Ramos (cell line): Measurements from ENCODE around the gene ZNF784.

Experiments
- in situ Hi-C: fragments of 300-500 bp; cut with MboI; formaldehyde crosslinking; loops from one replicate; pipeline ENCODE4 v1.14.3; 2022; ENCODE audit warnings: low sequenced_read_pairs; ENCODE audit not compliant: unreplicated experiment

The ZNF784 gene

DNA sequence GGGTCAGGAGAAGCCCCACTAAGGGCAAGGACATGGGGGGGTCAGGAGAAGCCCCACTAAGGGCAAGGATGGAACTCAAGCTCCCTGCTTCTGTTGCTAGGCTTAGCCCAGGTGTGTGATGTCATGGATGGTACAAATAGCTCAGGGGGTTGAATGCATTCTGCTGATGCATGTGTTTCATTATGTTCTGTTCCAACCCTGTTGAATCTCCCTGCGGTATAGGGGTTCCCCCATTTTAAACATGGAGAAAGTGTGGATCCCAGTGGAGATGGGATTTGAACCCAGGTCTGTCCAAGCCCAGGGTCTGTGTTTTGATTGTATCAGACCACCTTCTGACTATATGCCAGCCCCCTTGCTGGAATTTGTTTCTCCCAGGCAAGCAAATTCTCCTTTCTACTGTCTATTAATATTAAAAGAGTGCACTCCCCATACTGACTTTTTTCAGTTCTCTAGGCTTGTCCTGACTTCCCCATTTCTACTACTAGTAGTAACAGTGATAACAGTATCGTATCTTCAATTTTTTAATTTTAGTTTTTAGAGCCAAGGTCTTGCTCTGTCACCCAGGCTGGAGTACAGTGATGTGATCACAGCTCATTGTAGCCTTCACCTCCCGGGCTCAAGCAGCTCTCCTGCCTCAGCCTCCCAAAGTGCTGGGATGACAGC, 12.3 kb downstream of the ZNF784 start:
- in situ Hi-C loops, result no loop called here

DNA sequence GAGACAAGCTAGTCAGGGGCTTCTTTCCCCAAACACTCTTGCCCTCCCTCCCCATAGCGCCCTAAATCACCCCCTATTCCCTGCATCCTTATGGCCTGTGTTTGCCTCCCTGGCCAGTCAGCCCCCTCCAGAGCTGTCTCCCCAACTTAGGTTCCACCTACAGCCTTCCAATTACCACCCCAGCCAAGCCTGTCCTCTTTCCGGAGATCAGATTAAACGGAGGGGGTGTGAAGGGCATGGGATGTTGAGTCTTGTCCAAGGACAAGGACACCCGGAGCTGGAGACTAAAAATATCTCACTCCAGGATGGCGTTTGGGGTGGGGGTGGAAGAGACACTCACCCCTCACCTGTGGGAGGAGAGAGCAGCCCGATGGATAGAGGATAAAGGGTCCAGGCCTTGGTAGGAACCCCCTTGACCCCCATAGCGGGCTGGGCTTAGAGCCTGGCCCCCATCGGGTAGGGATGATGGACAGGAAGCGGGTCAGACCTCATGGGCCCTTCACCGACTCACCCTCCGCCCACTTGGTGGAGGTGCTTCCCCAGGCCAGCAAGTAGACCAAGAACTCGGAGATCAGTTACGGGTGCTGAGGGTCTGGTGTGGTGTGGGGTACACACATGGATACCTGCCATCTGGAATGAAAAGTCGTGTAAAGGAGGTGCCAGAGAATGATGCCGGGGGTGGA, 12.9 kb downstream of the ZNF784 start:
- in situ Hi-C loops, result no loop called here

DNA sequence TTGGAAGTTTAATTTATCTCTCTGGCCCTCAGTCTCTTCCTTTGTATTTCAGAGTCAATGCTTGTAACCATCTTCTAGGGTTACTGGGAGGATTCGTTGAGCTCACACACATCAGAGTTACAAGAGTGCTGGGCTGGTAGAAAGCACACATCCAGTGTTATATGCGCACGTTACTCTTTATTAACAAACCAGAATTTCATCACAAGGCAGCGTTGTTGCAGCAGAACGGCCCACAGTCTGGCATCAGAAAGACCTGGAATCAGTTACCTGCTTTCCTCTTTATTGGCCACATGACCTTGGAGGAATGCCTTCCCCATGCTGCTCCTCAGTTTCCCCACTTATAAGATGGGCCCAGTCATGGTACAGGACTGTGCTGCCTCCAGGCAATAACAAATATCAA, 15.0 kb downstream of the ZNF784 start:
- in situ Hi-C loops, result no loop called here

DNA sequence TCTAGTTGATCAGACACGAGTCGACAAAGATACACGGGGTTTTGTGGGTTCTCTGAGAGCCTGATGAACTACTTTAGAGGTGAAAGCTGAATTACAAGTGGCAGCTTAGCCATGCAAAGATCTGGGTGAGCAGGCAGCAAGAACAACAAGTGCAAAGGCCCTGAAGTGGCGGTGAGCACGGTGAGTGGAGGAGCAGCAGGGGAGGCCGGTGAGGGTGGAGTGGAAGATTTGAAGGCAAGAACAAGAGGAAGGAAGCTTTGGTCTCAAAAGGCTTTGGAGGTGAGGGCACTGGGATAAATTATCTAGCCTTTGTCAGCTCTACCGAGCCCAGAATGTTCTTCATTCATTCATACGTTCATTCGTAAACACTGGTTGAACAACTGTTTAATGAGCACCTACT, 17.5 kb downstream of the ZNF784 start:
- in situ Hi-C loops, result no loop called here

DNA sequence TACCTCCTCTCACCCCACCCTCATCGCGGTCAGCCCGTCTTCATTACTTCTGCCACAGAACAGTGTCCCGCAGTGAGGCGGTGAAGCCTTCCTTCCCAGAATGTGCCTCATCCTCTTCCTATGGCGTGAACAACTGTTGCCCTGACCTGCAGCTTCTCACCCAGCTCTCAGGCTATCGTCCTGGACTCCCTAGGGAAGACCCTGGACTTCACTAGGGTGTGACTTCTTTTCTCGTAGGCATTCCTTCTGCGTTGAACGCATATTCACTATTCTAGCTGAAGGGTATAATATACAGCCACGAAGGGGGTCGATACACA, 17.9 kb downstream of the ZNF784 start:
- in situ Hi-C loops, result no loop called here

- in situ Hi-C loops, result no loop called here
These were observed 18.5 kb downstream of the ZNF784 start, which contains the start of gene ZNF865 for GRCh38 chr19:55605637-55606470. ZNF865 (plus strand) TSS chr19:55605647; CDS start chr19:55613619, 7,972 bp downstream.

- in situ Hi-C loops, result no loop called here
These were observed 19.1 kb downstream of the ZNF784 start for GRCh38 chr19:55605207-55605636.

DNA sequence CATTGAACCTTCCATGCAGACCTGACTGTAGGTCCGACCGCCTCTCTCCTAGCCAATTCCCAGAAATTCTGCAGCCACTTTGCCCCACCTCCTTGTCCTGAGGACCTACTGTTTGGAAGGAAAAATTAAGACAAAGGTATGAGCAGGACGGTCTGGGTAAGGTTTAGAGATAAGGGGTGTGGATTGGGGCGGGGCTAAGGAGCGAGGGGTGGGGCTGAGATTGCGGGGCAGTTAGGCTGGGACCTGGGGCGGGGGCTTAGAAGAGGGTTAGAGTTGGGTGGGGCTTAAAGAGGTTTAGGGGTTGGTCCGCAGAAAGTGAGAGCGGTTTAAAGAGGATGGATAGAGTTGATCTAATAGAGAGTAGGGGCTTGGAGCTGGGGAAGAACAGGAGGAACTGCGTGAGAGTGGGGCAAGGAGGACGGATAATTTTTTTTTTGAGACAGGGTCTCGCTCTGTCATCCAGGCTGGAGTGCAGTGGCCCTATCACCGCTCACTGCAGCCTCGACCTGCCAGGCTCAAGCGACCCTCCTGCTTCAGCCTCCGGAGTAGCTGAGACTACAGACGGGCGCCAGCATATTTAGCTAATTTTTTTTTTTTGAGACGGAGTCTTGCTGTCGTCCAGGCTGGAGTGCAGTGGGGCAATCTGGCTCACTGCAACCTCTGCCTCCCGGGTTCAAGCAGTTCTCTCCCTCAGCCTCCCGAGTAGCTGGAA, 20.6 kb downstream of the ZNF784 start:
- in situ Hi-C loops, result no loop called here

- in situ Hi-C loops, result no loop called here
These were observed 21.3 kb downstream of the ZNF784 start for GRCh38 chr19:55603115-55603514.

DNA sequence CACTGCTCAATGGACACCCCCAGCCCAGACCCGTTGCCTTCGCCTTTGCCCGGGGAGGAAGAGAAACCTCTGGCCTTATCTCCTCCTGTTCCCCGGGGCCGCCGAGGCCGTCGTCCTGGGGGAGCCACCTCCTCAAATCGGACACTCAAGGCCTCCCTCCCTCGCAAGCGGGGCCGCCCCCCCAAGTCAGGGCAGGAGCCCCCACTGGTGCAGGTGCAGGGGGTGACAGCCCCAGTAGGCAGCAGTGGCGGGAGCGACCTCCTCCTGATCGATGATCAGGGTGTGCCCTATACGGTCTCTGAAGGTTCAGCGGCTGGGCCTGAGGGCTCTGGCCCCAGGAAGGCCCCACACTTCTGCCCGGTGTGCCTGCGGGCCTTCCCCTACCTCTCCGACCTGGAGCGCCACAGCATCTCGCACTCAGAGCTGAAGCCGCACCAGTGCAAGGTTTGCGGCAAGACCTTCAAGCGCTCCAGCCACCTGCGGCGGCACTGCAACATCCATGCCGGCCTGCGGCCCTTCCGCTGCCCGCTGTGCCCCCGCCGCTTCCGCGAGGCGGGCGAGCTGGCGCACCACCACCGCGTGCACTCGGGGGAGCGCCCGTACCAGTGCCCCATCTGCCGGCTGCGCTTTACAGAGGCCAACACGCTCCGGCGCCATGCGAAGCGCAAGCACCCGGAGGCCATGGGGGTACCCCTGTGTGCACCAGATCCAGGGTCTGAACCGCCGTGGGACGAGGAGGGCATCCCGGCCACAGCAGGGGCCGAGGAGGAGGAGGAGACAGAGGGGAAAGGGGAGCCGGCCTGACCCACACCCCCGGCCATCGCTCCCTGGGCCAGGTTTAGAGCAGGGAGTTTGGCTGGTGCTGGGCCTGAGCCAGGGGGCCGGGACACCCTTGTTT, 22.0 kb downstream of the ZNF784 start:
- in situ Hi-C loops, result no loop called here

DNA sequence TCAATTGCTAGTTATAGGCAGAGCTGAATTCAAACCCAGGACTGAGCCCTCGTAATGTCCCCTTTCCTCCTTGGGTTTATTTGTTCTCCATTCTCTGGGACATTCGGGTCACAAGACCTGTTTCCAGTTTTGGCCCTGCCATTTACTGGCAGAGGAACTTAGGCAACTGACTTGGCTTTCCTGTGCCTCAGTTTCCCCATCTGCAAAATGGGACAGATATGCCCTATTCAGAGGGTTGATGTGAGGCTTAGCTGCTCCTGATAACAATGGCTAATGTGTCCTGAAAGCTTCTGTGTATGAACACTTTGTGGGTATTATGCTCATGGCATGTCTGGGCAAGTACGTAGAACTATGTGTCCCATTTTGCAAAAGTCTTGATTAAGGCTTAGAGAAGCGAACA, 23.3 kb downstream of the ZNF784 start:
- in situ Hi-C loops, result no loop called here

DNA sequence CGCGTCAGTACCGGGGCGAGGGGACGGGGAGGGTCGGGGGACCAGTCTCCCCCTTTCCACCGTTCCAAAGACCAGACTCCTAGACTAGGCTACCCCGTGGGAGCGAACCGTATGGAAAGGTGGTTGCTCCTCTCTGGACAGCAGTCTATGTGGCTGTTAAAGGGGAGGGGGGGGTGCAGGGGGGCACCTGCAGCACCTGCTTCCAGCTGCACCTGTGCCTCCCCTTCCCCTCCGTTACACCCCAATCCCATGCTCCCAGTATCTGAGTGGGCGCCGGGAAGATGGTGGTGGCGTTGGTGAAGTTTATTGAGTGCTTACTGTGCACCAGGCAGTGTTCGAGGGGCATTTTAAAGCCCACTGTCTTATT, 23.7 kb downstream of the ZNF784 start:
- in situ Hi-C loops, result no loop called here

- in situ Hi-C loops, result no loop called here
These were observed 24.3 kb downstream of the ZNF784 start, which contains the start of gene ZNF524 for GRCh38 chr19:55599842-55600661. ZNF524 (plus strand) TSS chr19:55600288; CDS start chr19:55602113, 1,825 bp downstream.

GRCh38 chr19:55599468-55599841, 24.9 kb downstream of the ZNF784 start, which contains the start of gene FIZ1:
FIZ1 (minus strand) TSS chr19:55599517; CDS start chr19:55597865, 1,652 bp downstream.
- in situ Hi-C loops, result no loop called here

DNA sequence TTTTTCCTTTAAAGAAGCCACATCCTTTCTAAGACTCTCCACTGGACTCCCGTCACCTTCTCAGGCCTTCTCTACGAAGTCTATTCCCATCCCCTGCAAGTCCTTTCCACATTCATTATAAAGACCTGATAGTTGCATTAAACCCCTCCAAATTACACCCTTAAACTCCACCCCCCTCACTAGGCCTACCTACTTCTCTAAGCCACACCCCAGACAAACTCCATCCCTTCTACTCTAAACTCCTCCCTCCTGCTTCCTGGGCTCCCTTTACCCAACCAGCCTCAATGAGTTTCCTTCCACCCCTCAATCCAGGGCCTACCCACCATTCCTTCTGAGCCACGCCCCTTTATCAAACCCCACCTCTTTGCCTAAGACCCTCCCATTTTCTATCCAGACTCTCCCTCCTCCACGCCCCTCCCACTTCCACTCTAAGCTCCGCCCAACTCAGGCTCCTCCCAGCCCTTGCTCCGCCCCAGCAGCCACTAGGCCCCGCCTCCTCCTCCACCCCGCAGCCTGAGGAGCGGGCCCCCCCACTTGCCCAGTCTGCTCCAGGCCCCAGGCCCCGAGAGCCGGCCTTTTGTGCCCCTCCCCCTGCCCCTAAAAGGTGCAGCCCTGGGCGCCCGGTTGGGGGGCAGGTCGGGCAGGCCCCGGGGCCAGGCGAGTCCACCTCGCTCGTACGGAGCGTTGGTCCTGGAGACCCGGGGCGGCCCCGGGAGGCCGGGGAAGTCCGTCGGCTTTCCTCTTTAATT, 25.5 kb downstream of the ZNF784 start:
- in situ Hi-C loops, result no loop called here

DNA sequence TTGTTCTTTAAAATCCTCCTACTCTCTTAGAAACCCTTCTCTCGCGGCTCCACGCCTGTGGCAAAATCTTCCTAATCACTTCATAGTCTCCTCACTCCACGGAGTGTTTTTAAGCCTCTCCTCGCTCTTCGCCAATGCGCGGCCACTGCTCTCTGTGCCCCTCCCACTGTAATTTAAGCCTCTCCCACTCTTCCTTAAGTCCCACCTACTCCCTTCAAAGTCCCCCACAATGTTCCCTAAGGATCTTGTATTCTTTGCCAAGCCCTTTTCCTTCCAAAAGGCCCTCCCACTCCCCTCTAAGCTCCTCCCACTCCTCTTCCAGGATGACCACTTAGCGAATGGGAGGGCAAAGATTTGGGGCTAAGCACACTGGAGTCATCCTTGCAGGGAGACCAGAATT, 26.3 kb downstream of the ZNF784 start:
- in situ Hi-C loops, result no loop called here

GRCh38 chr19:55597501-55597921, 26.9 kb downstream of the ZNF784 start:
- in situ Hi-C loops, result no loop called here

DNA sequence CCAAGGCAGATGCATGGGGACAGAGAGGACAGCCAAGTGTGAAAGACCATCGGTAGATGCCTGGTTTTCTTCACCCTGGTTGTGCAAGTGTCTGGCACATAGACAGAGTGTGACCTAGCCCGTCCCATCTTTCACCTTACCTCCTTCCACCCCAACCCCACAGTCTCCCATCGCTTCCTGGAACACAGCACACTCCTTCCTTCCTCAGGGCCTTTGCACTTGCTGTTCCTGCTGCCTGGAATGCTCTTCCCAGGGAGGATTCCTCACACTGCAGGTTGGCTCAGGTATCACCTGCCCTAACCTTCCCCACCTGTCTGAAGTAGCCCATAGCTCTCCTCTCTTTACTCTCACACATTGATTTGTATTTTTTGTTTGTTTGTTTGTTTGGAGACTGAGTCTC, 28.1 kb downstream of the ZNF784 start:
- in situ Hi-C loops, result no loop called here
